HepG2 (cell line): ENCODE measurements around the gene RUNX2. TPM values are rescaled to one million over a fixed set of nuclear protein-coding genes. Genes with fewer than 3 reads are reported as not detected.

Source experiments
- ATAC-seq: fragments of 200-7000 bp; cut with Tn5 transposase; 3 replicates; pipeline ENCODE4 v1.9.1; 2020; ENCODE audit warnings: mild to moderate bottlenecking, moderate library complexity
- BruUV-seq: library from RNA; stranded (reverse); fragments of 400-500 nt; replicated peaks from 2 replicates; lab custom pipeline; 2021; lab: Mats Ljungman, UMichigan
- CTCF ChIA-PET: fragments of 300-600 bp; formaldehyde crosslinking; extraction: SDS; loops from one replicate; lab custom pipeline; 2021; ENCODE audit warnings: low total read pairs, inconsistent platforms, low intra/inter-chr PET ratio; lab: Yijun Ruan, JAX
- POLR2A ChIA-PET: fragments of 350-600 bp; sonication (Branson Sonifier 250); formaldehyde crosslinking; loops from one replicate; lab custom pipeline; 2020; ENCODE audit warnings: antibody characterized with exemption, inconsistent platforms; lab: Yijun Ruan, JAX
- DNase-seq: peaks from one replicate; pipeline ENCODE4 v3.0.0-alpha.2; 2015; ENCODE audit warnings: low spot score
- FAIRE-seq: peaks from 3 replicates; lab custom pipeline; 2011; peaks lifted over from hg19 to GRCh38; lab: Jason Lieb, UNC
- H2AFZ ChIP-seq: one replicate; pipeline ENCODE4 v1.6.1; 2011; ENCODE audit warnings: low read length, inconsistent platforms
- H3K27ac ChIP-seq: fragments of 300-600 bp; 3 replicates; pipeline ENCODE4 v1.8.0; 2011; ENCODE audit warnings: mixed run types, mild to moderate bottlenecking, mixed read lengths, low read length, inconsistent platforms; ENCODE audit not compliant: insufficient read depth; ENCODE audit errors: extremely low read length
- H3K27me3 ChIP-seq, 2 experiments: fragments of 200-600 bp in 1 of 2; 2 replicates in 1 of 2; 3 replicates in 1 of 2; pipeline versions ENCODE4 v1.6.0 to v1.8.0; 2011; ENCODE audit warnings: low read length in 2 of 2, mild to moderate bottlenecking in 2 of 2, moderate library complexity in 2 of 2, inconsistent platforms in 1 of 2; ENCODE audit not compliant: insufficient read depth in 2 of 2, control insufficient read depth in 1 of 2
- H3K36me3 ChIP-seq, 2 experiments: fragments of 200-600 bp in 1 of 2; replicated peaks in 1 of 2; 2 replicates in 1 of 2; 3 replicates in 1 of 2; pipeline versions ENCODE4 v1.5.1 to v1.8.0; 2011; ENCODE audit warnings: low read length in 2 of 2, inconsistent platforms in 1 of 2; ENCODE audit not compliant: insufficient read depth in 2 of 2, control insufficient read depth in 1 of 2
- H3K4me1 ChIP-seq: 2 replicates; pipeline ENCODE4 v1.5.1; 2012; ENCODE audit warnings: low read length, inconsistent platforms; ENCODE audit not compliant: insufficient read depth
- H3K4me2 ChIP-seq: 2 replicates; pipeline ENCODE4 v1.6.0; 2011; ENCODE audit warnings: low read depth, low read length, inconsistent platforms
- H3K4me3 ChIP-seq, 3 experiments: fragments of 200-600 bp in 1 of 3; sonication (generic), shearing (Covaris generic) in 1 of 3; replicated peaks in 1 of 3; 2 replicates each; pipeline ENCODE4 v1.5.1; 2011 to 2016; ENCODE audit warnings: low read length in 3 of 3, inconsistent platforms in 2 of 3, low read depth in 2 of 3, mild to moderate bottlenecking in 2 of 3, control low read depth in 1 of 3, mixed read lengths in 1 of 3; ENCODE audit not compliant: insufficient read depth in 1 of 3
- H3K79me2 ChIP-seq: one replicate; pipeline ENCODE4 v1.6.1; 2011; ENCODE audit warnings: low read length, inconsistent platforms; ENCODE audit not compliant: insufficient read depth
- H3K9ac ChIP-seq: 2 replicates; pipeline ENCODE4 v1.6.0; 2011; ENCODE audit warnings: mild to moderate bottlenecking, low read depth, low read length, inconsistent platforms; ENCODE audit not compliant: insufficient read depth
- H3K9me3 ChIP-seq: 2 replicates; pipeline ENCODE4 v1.5.1; 2012; ENCODE audit warnings: mild to moderate bottlenecking, low read length
- H4K20me1 ChIP-seq: 2 replicates; pipeline ENCODE4 v1.6.0; 2011; ENCODE audit warnings: inconsistent platforms, mild to moderate bottlenecking, low read length, moderate library complexity; ENCODE audit not compliant: insufficient read depth
- EEA1 ChIP-seq: sonication (generic); formaldehyde crosslinking; IDR thresholded peaks from 2 replicates; pipeline ENCODE4 v1.5.1; 2020; ENCODE audit warnings: mild to moderate bottlenecking, missing genetic modification reagents, borderline replicate concordance
- MAF1 ChIP-seq: sonication (generic); formaldehyde crosslinking; IDR thresholded peaks from 2 replicates; pipeline ENCODE4 v1.5.0; 2020; ENCODE audit warnings: missing genetic modification reagents, borderline replicate concordance
- SIX1 ChIP-seq: sonication (generic); formaldehyde crosslinking; IDR thresholded peaks from 2 replicates; pipeline ENCODE4 v1.4.0; 2020; ENCODE audit warnings: missing genetic modification reagents, borderline replicate concordance
- SRSF9 ChIP-seq: fragments of 200-400 bp; formaldehyde crosslinking; IDR thresholded peaks from 2 replicates; pipeline ENCODE4 v1.6.1; 2018; ENCODE audit warnings: borderline replicate concordance, mild to moderate bottlenecking, low read depth, low read length; ENCODE audit not compliant: insufficient read depth, poor library complexity, severe bottlenecking
- THAP11 ChIP-seq: IDR thresholded peaks from 2 replicates; pipeline ENCODE4 v1.6.1; 2016; ENCODE audit warnings: missing biosample characterization, missing genetic modification reagents
- TOPORS ChIP-seq: sonication (generic); formaldehyde crosslinking; IDR thresholded peaks from 2 replicates; pipeline ENCODE4 v1.8.0; 2023; ENCODE audit warnings: mild to moderate bottlenecking, missing genetic modification reagents
- ZNF501 ChIP-seq: sonication (generic); formaldehyde crosslinking; IDR thresholded peaks from 2 replicates; pipeline ENCODE4 v1.5.1; 2020; ENCODE audit warnings: mild to moderate bottlenecking, moderate library complexity, missing genetic modification reagents
- ZNF7 ChIP-seq: IDR thresholded peaks from 2 replicates; pipeline ENCODE4 v1.6.1; 2016; ENCODE audit warnings: missing biosample characterization, missing genetic modification reagents
- ZNF788 ChIP-seq: sonication (generic); formaldehyde crosslinking; IDR thresholded peaks from 2 replicates; pipeline ENCODE4 v1.5.0; 2020; ENCODE audit warnings: mild to moderate bottlenecking, missing genetic modification reagents, borderline replicate concordance
- WGBS: methylation state at CpG from one replicate; pipeline ENCODE4 v1.1.6; 2017; ENCODE audit warnings: low lambda C conversion rate; 5-methylcytosine and 5-hydroxymethylcytosine counted together
- in situ Hi-C: cut with HindIII; loops from 2 replicates; pipeline ENCODE4 v1.10.0; 2017; ENCODE audit warnings: low pct_unique_long_range_greater_than_20kb; ENCODE audit not compliant: extremely low pct_ligation_motif_present
- intact Hi-C: fragments of 100-400 bp; cut with micrococcal nuclease; formaldehyde crosslinking; loops from one replicate; pipeline ENCODE4 v1.10.0; 2022; ENCODE audit not compliant: unreplicated experiment
- polyA plus RNA-seq, 8 experiments: library from polyadenylated mRNA; depleted of rRNA in 3 of 8; stranded (reverse) in 7 of 8; unstranded in 1 of 8; fragments of >200 nt; fragmentation: Illumina TruSeq in 4 of 8; extraction: Trizol in 4 of 8; gene quantifications; 2 replicates each; pipeline versions ENCODE4 v1.2.1 to v1.2.3, GENCODE V29; 2011 to 2016; ENCODE audit warnings: low read depth in 4 of 8, missing spikeins in 1 of 8, mixed read lengths in 1 of 8; ENCODE audit not compliant: insufficient read depth in 1 of 8
- total RNA-seq, 5 experiments: library from RNA; depleted of rRNA; stranded (reverse); fragments of >200 nt; fragmentation: Illumina TruSeq; extraction: Trizol; gene quantifications; 2 replicates each; pipeline ENCODE4 v1.2.3, GENCODE V29; 2016; ENCODE audit warnings: low read depth in 1 of 5
- TF ChIP-seq, protein P1 (sequence below): sonication (generic); formaldehyde crosslinking; IDR thresholded peaks from 2 replicates; pipeline ENCODE4 v1.5.0; 2020; ENCODE audit warnings: mild to moderate bottlenecking, missing genetic modification reagents, borderline replicate concordance

The RUNX2 gene
- total and polyA plus RNA-seq, 2 of the 13 experiments (the other 11 are each of a cell fraction or from before 2014, with no cell fraction given): not detected

- H3K9me3 ChIP-seq: no peaks in the 10 kb centered on the region
- in situ Hi-C loops (no loop called here), intact Hi-C loops (no loop called here)
- no peak for DNase-seq
- no peak overlapping the region for H2AFZ ChIP-seq
- H3K27me3 ChIP-seq: no peaks in the 10 kb centered on the region
- H3K27ac ChIP-seq: no peak overlapping the region
- no peak overlapping the region for H3K4me3 ChIP-seq
- no peak for TF ChIP-seq SIX1 (CRISPR knock-in tag)
- no peak for TF ChIP-seq ZNF7
- TF ChIP-seq ZNF501 (CRISPR knock-in tag): no peak
- no peak for TF ChIP-seq MAF1 (CRISPR knock-in tag)
- TF ChIP-seq TOPORS: no peak
- no peak for TF ChIP-seq ZNF788 (CRISPR knock-in tag)
- TF ChIP-seq EEA1 (CRISPR knock-in tag): no peak
- TF ChIP-seq, protein P1, sequence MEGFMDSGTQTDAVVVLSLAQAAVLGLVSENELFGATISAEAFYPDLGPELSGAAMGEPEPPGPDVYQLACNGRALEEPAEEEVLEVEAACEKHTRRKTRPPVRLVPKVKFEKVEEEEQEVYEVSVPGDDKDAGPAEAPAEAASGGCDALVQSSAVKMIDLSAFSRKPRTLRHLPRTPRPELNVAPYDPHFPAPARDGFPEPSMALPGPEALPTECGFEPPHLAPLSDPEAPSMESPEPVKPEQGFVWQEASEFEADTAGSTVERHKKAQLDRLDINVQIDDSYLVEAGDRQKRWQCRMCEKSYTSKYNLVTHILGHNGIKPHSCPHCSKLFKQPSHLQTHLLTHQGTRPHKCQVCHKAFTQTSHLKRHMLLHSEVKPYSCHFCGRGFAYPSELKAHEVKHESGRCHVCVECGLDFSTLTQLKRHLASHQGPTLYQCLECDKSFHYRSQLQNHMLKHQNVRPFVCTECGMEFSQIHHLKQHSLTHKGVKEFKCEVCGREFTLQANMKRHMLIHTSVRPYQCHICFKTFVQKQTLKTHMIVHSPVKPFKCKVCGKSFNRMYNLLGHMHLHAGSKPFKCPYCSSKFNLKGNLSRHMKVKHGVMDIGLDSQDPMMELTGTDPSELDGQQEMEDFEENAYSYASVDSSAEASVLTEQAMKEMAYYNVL (CRISPR knock-in tag): no peak
- TF ChIP-seq SRSF9: no peak
- TF ChIP-seq THAP11 (CRISPR knock-in tag): no peak
- POLR2A ChIA-PET: interaction anchor here (0.7 kb wide), 1 partner anchor 32 kb away, joined by 3 read pairs; no protein-coding TSS in a partner anchor
- no peak overlapping the region for H3K9ac ChIP-seq
- CTCF ChIA-PET: no interaction called here
- H3K79me2 ChIP-seq: no peaks in the 10 kb centered on the region
- WGBS: 80% methylated on average over 2 of the region's 2 CpGs
- no peak overlapping the region for H3K4me2 ChIP-seq
- BruUV-seq: no TSS peak
- H4K20me1 ChIP-seq: no peaks in the 10 kb centered on the region
- no peaks in the 10 kb centered on the region; a peak in 1 of 5 replicates for H3K36me3 ChIP-seq
- no peak for ATAC-seq
- no peak for FAIRE-seq
- no peaks in the 10 kb centered on the region for H3K4me1 ChIP-seq
These were observed 16.8 kb downstream of the RUNX2 start for GRCh38 chr6:45344900-45345299.
